Occipital lobe (tissue), 2 donors: ENCODE data around the gene RBMS1. TPM values are rescaled to one million over a fixed set of nuclear protein-coding genes. Genes with fewer than 3 reads are reported as not detected.
"Not testable (repeated sequence)": the region's sequence is repeated elsewhere in the genome, so short reads cannot be mapped to it uniquely, and the experiment has no call there.

Experiments
- DNase-seq: peaks from one replicate; lab custom pipeline; 2025; lab: John Stamatoyannopoulos, UW
- total RNA-seq: library from RNA; depleted of rRNA; stranded (reverse); fragments of >200 nt; gene quantifications from one replicate; pipeline ENCODE4 v1.2.3, GENCODE V29; 2014

Gene RBMS1
- total RNA-seq, 1 donor from 2014 or later = 7.8 TPM

DNA sequence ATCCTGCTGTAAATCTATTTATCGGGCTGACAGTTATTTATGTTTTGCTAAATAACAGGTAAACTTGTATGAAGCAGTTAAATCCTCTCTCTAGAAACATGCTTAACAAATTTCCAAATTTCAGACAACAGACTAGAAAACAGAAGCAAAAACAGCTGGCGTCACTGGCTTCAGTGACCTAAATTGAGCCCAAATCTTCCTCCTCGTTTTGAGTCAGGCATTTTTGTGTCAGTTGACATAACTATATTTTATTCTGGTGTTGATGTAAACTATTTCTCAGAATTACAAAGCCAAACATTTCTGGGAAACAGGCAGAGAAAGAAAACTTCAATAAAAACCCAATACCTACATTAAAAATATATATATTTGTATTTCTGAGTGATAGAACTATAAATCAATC, 21.7 kb downstream of the RBMS1 start:
- no peak for DNase-seq

DNA sequence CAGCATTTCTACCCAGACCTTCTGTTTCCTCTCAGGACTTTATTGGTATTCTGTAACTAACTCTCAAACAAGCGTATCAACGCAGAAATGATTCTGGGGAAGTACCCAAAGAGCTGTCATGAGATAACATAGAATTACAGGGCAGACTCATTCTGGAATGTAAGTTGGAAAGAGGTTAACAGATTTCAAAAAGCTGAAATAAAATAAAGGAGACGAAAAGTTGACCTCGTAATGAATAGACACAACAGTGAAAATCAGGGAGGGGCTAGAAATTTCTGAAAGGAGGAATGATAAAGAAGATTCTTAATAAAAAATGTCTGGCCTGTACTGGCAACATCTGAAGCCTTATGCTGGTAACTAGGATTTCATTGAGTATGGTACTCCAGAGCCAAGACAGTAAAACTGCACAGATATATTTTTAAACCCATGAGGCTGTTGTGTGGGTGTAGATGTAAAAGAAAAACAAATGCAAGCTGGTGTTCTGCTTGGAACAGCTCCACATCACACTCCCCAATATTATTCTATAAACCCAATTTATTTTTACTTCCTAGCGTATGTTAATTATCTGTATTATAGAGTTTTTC, 23.9 kb downstream of the RBMS1 start:
- DNase-seq = no peak

DNA sequence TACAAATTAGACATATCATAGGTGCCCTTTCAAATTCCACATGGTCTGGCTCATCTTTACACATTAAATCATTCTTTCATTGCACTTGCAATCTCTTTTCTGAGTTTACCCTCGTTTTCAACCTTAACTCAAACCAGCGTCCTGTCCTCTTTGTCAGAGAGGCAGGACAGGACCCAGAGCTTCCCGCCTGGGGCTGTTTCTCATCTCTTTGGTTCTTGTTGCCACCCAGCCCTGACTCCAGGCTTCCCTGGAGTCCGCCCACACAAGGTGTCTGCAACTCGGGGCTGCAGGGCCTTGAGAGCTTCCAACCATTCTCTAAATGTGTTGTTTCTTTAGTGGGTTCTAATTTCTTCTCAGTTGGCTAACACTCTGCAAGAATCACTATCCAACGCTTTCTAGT, 24.4 kb downstream of the RBMS1 start:
- DNase-seq = no peak

DNA sequence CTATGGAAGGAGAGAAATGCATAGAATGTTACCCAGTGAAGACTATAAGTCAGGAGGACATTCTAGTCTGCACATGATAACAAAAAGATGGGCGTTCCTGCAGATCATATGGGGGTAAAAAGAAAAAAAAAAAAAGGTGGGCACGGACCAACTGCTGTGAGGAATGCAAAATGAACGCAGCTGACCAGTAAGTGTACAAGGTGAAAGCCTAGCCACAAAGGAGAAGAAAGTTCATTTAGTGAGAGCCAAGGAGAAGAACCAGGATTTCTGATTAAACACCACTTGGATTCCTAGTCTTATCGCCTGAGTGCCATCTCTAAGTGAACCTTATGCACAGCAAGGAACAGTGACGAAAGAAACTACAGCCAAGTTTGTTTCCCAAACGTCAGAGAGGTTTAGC, 26.5 kb downstream of the RBMS1 start:
- no peak for DNase-seq

DNA sequence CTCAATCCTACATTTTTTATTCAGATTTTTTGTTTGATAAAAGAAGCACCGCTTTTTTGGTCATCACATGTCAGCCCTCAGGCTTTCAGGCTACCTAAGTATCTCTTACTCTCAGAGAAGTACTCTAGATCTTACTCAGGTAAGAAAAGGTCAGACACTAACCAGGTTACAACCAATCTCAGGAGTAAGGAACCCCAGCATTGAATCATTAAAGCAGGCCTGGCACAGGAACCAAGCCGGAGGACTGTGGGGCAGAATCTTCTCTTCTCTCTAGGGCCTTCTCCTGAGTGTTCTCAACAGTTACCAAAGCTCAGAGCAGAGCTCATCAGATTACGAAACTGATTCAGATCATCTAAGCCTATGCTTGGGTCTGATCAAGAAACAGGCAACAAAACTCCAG, 28.2 kb downstream of the RBMS1 start:
- no peak for DNase-seq

DNA sequence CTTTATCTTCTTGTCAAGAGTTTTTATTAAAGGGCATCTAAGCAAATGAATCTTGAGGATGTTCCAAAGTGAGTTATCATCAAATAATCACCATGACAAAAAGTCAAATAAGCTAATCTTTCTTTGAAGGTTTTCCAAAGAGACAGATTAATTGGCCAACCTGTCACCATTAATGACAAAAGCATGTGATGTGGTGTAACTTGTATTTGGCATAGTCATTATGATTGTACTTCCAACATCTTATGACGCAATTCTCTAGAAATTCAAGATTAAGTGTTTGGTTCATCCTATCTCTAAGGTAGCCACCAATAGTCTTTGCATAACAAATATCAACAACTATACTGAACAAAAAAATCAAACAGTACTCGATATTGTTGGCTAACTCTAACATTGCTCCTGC, 28.6 kb downstream of the RBMS1 start:
- DNase-seq = no peak

DNA sequence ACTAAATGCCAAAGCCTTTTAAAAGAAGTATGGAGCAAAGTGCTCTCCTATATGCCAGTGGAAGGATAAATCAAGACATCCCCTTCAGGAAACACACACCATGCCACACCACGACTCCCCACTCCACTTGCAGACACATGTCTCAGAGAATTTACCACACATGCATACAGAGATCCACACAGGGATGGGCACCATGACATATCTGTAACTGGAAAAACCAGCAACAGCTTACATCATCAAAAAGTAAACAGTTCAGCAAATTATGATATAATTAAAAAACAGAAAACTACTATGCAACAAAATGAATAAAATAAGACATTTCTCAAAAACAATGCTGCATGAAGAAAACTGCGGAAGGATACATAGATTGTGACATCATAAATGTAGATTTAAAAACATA, 29.6 kb downstream of the RBMS1 start:
- no peak for DNase-seq

DNA sequence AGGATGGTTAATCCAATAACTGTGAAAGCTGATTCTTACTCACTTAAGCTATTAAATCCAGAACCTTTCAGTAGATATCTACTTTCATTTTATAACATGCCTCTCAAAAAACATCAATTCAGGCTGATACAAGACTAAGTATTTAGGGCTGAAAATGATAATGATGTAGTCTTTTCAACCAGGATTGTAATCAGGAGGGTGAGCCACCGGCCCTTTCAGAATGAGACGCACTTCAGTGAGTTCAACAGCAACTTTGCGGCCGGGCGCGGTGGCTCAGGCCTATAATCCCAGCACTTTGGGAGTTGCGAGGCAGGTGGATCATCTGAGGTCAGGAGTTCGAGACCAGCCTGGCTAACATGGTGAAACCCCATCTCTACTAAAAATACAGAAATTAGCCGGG, 30.4 kb downstream of the RBMS1 start:
- DNase-seq = no peak

DNA sequence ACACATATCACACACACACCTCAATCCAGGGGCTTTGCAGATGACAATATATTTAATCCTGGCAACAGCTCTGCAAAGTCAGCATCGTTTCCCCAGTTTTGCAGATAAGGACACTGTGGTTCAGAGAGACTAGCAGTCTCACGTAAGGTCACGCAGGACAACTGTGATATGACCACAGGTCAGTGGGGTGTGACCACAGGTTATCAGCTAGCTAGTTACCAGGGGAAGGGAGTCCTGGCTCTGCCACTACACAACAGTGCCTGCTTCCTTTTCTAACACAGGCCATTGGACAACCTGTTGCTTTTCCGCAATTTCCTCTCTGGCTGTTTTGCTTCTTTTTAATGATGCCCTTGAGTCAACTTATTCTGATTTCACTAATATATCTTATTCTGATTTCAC, 33.3 kb downstream of the RBMS1 start:
- no peak for DNase-seq

DNA sequence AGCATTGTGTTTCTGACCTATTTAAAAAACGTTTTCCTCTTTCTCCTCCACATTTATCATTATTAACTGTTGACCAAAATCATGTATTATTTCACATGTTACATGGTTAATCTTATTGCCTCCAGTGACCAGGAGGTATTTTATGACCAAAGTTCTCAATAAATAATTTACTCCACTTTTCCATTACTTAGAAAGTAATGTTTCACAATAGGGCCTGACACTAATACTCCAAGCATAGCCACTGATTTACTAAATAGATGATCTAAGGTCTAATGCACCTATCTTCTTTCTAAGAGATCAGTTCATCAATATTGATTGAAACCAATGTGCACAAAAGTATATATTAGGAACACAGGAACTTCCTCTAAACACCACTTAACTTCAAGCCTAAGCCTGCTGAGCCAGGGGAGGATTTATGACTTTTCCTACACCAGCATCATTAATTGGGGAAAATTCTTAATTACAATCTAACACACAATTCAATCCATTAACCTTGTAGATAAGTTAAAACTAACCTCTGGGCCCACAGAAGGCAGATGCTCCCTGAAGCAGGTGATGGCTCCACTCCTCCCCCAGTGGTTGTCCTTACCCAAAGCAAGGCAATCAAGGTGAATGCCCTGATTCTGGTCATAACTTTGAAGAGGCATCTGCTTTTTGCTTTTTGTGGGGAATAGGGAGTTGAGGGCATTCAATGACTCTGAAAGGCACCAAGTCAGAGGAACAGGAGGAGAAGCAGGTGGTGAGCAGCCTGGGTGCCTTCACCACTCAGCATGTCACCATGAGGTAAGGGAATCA, 33.9 kb downstream of the RBMS1 start:
- DNase-seq = no peak

DNA sequence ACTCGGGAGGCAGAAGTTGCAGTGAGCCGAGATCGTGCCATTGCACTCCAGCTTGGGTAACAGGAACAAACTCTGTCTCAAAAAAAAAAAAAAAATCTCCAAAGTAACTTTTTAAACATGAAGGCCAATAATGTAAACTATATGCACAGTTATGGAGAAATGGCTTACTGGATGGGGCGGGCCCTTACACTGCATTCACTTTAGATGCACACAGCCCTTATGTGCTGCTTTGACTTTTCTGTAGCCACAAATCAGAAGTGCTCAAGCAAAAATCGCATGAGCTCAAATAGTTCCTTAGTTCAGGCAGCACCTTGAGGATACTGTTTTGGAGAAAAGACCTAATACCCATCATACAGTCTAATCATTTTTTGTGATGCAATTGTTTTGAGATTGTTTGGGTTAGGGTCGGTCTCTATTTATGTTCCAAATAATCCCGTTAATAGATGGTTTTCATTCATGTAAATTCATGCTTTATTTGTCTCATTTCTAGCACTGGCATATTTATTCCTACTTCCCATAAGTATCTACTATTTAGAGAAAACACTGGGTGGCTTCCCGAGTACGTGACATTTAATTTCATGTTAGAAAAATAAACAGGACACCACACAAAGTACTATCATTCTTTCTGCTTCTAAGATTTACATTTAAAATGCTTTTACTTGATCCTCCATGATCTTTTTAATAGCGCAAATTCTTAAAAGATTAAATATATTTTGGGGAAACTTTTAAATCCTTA, 34.7 kb downstream of the RBMS1 start:
- DNase-seq = no peak

DNA sequence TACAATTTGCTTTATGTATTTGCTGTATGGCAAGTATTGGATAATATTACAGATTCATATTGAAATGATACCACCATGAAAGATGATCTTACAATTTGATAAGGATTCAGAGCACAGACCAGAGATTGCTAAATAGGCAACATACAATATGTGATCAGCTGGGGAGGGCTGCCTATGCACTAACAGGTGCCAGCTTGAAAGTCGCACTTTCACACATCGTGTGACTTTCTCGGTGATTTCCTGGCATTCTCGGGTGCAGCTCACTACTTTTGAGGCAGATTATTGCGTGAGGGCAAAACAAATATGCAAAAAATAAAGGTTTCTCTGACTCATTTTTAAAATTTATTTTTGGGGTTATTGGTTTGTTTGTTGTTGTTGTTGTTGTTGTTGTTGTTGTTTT, 36.0 kb downstream of the RBMS1 start:
- DNase-seq = no peak

DNA sequence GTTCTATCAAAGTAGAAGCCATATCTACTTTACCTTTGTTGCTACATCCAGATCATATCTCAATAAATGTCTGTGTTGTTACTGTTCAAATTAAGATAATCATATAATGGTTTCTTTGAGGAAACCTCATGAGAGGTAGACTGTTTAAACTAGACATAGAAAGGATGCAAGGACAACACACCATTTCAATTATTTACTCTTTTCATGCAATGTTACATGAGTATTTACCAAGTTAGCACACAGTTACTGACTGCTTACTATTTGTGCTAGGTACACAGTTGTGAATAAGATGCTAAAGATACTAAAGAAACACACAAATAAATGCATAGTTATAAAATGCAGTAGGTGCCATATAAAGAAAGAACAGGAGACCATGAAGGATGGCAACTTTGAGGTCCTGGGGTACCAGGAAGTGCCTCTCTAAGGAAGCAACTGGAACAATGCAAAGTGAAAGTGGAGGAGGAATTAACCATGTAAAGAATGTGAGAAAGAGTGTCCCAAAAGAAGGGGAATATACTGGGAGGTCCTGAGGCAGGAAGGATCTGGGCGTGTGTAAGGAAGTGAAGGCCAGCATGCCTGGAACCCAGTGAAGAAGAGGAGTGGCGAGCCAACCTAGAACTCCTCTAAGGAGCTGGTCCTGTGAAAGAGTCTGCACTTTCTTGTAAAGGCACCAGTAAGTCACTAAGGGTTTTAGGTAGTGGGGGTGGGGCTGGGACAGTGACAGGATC, 39.4 kb downstream of the RBMS1 start:
- DNase-seq = no peak

DNA sequence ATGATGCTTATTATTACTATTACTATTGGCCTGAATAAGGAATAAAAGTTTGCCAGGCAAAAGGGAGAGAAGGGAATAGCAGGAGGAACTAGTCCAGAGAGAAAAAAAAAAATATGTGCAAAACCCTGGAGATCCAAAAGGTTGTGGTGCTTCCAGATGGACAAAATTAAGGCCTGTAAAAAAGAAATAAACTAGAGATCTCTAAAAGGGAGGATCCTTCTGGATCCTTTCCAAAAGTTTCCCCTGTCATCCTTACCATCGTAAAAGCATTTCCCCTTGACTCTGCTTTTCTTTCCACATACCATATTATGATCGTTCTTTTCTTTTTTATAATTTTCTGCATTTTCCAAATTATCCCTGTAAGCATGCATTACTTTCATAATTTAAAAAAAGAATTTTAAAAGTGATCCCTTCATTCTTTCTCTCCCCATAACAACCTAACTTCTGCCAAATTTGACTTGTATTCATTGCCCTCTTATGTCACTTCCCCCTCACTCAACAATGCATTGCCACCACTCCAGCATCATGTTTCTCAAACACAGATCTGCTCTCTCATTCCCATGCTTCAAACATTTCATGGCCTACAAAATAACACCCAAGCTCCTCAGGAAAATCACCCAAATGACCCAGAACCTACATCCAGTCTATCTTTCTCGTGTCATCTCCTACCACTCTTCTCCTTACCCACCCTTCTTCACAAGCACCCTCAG, 40.3 kb downstream of the RBMS1 start:
- no peak for DNase-seq

DNA sequence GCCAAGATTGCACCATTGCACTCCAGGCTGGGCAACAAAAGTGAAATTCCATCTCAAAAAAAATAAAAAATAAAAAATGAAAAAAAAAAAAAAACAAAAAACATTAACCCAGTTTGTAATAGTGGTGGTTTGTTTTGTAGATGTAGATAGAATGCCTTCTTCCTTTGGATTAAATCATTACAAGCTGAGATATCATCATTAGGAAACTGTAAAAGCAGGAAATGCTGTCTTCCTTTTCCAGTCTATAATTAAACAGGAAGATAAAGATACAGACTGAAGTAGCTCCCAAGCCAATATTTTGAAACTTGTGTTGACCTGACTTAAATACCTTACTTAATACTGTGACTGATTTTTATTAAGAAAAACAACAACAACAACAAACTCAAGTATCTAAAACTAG, 43.1 kb downstream of the RBMS1 start:
- no peak for DNase-seq

DNA sequence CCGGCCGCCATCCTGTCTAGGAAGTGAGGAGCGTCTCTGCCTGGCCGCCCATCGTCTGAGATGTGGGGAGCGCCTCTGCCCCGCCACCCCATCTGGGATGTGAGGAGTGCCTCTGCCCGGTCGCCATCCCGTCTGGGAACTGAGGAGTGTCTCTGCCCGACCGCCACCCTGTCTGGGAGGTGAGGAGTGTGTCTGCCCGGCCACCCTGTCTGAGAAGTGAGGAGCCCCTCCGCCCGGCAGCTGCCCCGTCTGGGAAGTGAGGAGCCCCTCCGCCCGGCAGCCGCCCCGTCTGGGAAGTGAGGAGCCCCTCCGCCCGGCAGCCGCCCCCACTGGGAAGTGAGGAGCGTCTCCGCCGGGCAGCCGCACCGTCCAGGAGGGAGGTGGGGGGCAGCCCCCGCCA, 44.8 kb downstream of the RBMS1 start:
- not testable (repeated sequence) for DNase-seq

DNA sequence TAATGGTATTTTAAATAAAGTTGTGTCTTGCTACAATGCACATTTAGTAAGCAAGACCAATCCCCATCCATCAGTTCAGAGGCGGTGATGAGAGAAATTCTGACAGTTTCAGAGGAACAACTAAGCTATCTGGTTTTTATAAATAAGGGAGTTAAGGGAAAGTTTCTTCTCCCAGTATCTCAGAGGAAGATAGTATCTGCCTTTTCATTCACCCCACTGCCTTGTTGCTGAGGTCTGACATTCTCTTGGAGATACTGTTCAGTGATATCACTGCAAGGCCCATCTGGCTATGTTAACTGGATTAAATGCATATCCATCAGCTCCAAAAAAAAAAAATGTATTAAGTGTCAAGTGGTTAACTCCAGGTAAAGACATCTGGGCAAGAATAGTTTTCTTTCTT, 47.9 kb downstream of the RBMS1 start:
- DNase-seq = no peak

DNA sequence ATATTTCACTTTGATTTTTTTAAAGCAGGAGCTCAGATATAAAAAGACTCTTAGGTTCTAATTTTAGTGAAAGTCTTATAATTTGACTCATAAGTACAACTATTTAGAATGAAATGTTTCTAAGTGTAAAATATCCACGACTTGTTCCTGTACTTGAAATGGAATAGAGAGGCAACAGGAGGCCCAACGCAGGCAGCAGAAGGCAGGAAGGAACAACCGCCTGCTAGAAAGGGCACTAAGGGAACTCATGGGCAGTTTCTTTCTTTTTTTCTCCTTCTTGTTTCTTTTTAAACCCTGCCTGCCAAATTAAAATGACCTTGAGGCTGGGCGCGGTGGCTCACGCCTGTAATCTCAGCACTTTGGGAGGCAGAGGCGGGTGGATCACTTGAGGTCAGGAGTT, 51.0 kb downstream of the RBMS1 start:
- DNase-seq = no peak

DNA sequence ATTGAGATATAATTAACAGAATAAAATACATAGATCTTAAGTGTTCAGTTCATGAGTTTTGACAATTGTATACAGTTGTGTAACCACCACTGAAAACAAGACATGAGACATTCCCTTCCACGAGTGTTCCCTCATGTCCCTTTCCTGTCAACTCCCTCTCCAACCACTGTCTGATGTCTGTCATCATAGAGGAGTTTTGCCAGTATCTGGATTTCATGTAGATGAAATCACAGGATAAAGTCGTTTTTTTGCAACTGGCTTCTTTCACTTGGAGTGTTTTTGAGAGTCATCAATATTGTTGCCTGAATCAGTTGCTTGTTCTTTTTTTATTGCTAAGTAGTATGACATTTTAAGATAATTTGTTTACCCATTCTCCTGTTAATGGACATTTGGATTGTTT, 52.7 kb downstream of the RBMS1 start:
- DNase-seq = no peak

DNA sequence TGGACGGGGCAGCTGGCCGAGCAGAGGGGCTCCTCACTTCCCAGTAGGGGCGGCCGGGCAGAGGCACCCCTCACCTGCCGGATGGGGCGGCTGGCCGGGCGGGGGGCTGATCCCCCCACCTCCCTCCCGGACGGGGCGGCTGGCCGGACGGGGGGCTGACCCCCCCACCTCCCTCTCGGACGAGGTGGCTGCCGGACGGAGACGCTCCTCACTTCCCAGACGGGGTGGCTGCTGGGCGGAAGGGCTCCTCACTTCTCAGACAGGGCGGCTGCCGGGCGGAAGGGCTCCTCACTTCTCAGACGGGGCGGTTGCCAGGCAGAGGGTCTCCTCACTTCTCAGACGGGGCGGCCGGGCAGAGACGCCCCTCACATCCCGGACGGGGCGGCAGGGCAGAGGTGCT, 54.6 kb downstream of the RBMS1 start:
- not testable (repeated sequence) for DNase-seq

DNA sequence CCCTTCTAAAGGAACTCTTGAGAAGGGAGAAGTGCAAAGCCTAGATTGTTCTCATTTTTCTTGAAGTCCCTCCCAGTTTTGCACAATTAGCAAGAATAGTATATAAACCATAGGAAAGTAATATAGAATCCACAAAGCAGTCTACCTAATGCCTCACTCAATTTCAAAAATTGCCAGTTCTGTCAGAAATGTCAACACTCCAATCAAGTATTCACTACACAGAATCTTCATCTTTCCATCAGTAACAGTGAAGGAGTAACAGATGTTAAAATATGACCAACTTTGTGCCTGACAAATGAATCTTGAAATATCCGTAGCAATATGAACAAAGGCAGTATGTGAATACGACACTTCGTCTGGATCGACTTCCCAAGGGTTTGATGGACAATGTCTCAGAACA, 56.3 kb downstream of the RBMS1 start:
- DNase-seq = no peak
